GM21717 (cell line): ENCODE measurements around the gene HDDC3.

ENCODE experiments used
- ATAC-seq: cut with Tn5 transposase; IDR thresholded peaks from one replicate; pipeline ENCODE4 v1.9.1; 2021; ENCODE audit warnings: mild to moderate bottlenecking, moderate library complexity; ENCODE audit not compliant: unreplicated experiment

Gene HDDC3

DNA sequence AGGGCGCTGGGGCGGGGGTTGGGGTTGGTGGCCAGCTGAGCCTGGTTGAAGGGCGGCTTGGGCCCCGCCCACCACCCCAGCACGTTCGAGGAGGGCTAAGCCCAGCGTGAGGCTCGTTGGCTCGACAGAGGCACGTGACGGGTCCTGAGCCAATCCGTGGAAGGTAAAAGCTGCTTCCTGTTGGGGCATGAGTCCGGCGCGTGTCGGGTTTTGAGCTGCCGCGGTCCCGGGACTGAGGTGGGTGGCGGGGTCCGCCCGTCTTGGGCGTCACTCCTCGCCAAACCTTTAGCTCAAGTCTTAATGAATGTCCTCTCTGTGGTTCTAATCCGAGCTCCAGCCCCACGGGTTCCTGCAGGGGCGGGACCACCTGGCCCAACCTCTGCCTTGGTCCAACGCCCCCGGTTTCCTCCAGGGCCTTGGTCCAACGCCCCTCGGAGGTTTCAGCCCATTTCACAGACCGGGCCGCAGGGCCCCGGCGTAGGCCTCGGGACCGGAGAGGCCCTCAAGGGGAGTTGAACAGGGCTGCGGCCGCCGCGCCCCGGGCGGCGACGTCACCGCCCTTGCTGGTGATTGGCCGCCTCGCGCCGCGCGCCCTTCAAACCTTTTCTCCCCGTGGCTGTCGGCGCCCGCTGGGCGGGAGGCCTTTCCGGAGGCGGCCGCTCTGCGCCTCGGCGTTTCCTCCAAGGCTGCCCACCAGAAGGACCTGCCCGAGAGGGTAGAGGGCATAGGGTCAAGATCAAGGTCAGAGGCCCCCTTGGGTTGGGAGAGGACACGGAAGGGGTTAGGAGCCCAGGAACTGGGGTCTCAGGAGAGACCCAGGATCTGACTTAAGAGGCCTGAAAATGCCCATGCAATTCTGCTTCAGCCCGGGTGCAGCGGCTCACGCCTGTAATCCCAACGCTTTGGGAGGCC, 22.6 kb upstream of the HDDC3 start, which contains the start of gene RCCD1:
TSS of gene RCCD1 (plus strand) at position 173 of the 912 bp plus-strand sequence. CDS start 1,851 bp downstream, outside the sequence.
- peak; percentile 93 for ATAC-seq

DNA sequence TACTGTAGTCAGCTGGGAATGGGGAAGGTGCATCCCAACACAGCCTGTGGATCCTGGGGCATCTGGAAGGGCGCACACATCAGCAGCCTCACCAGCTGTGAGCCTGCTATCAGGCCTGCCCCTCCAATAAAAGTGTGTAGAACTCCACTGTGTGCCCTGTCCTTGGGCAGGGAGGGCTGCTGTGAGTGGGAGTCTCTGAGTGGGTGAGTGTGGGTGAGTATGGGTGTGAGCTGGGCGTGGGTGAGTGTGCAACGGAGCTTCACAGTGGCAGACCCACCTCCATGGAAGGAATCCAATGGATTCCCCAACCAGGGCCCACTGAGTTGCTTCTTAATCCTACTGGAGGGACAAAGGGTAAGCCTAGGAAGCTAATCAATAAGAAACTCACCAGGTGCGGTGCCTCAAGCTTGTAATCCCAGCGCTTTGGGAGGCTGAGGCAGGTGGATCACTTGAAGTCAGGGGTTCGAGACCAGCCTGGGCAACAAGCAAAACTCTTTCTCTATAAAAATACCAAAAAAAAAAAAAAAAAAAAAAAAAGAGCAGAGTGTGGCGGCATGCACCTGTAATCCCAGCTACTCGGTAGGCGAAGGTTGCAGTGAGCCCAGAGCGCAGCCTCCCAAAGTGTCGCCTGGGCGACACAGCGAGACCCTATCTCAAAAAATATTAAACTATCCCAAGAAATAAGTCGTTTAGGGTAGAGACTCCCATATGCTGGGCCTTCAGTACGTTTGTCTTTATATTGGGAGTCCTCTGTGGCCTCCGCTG, 21.8 kb upstream of the HDDC3 start:
- ATAC-seq: no peak

- no peak for ATAC-seq
These were observed 20.7 kb upstream of the HDDC3 start for GRCh38 chr15:90952901-90953677.

DNA sequence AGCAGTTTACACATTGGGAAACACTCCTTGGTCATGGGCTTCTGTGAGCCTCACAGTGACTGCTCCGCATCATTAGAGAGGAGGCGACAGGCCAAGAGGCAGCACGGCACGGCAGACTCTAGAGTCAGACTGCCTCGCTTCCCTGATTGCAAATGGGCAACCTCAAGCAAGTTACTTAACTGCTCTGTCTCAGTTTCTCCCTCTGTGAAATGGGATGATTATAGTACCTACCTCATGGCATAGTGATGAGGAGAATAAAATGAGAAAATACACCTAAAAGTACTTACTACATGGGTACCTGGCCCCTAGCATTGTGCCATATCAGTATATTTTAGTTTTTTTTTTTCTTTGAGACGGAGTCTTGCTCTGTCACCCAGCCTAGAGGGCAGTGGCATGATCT, 18.3 kb upstream of the HDDC3 start:
- ATAC-seq: no peak

GRCh38 chr15:90949979-90950675, 17.8 kb upstream of the HDDC3 start:
- ATAC-seq: no peak

DNA sequence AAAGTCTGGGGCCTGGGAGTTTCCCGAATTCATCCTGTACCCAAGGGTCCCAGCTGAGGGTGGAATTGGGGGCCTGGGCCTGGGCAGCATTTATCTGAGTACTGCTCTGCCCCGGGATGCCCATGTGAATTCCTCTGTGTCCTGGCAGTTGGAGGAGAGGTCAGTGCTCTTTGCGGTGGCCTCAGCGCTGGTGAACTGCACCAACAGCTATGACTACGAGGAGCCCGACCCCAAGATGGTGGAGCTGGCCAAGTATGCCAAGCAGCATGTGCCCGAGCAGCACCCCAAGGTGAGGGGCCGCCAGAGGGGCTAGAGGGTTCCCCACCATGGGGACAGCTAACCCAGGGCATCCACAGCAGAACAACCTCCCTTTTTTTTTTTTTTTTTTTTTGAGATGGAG, 16.2 kb upstream of the HDDC3 start:
- no peak for ATAC-seq

GRCh38 chr15:90947577-90948357, 15.4 kb upstream of the HDDC3 start:
- ATAC-seq: no peak

- no peak for ATAC-seq
These were observed 14.7 kb upstream of the HDDC3 start for GRCh38 chr15:90946941-90947576.

DNA sequence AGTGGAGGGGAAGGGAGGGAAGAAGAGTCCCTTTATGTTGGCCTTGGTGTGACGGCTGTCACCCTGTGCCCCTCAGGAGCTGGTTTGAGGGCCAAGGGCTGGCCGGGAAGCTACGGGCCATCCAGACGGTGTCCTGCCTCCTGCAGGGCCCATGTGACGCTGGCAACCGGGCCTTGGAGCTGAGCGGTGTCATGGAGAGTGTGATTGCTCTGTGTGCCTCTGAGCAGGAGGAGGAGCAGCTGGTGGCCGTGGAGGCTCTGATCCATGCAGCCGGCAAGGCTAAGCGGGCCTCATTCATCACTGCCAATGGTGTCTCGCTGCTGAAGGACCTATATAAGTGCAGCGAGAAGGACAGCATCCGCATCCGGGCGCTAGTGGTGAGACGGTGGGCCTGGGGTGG, 14.2 kb upstream of the HDDC3 start:
- ATAC-seq: no peak

DNA sequence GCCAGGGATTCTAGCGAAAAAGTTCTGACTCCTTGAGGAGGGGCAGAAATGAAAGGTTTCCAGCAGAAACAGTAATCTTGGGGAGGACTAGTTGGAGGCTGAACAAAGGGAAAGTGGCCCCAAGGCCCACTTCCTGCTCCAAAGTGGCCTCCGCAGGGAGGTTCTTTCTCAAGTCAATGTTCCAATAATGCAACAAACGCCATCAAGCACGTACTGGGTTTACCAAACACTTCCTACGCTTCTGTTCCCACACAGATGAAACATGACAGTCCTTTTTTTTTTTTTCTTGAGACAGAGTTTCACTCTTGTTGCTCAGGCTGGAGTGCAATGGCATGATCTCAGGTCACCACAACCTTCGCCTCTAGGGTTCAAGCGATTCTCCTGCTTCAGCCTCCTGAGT, 12.7 kb upstream of the HDDC3 start:
- no peak for ATAC-seq

- no peak for ATAC-seq
These were observed 10.2 kb upstream of the HDDC3 start for GRCh38 chr15:90942354-90943120.

GRCh38 chr15:90941038-90941437, 8.7 kb upstream of the HDDC3 start:
- no peak for ATAC-seq

- no peak for ATAC-seq
These were observed 7.4 kb upstream of the HDDC3 start for GRCh38 chr15:90939756-90940155.

- ATAC-seq: no peak
These were observed 5.9 kb upstream of the HDDC3 start for GRCh38 chr15:90938261-90938660.

DNA sequence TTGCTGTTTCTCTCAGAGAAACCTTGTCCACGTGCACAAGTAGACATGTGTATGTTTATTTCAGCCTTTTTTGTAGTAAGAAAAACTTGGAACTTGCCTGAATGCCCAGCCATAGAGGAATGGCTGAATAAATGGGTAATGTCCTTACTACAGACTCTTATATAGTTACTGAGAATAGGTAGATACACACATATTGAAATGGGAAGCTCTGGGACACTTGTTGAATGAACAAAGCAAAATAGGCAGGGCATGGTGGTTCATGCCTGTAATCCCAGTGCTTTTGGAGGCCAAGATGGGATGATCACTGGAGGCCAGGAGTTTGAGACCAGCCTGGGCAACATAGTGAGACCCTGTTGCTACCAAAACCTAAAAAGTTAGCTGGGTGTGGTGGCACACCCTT, 4.5 kb upstream of the HDDC3 start:
- no peak for ATAC-seq

GRCh38 chr15:90934949-90935751, 2.8 kb upstream of the HDDC3 start, which contains the start of gene UNC45A:
TSS of gene UNC45A (plus strand) at chr15:90935285. CDS start at chr15:90935325, 40 bp downstream.
- ATAC-seq: peak; percentile 61

GRCh38 chr15:90934256-90934948, 2.1 kb upstream of the HDDC3 start:
- peak; percentile 37 for ATAC-seq
